GM18499 (cell line): ENCODE measurements around the gene COL25A1.

Experiments
- ATAC-seq: cut with Tn5 transposase; IDR thresholded peaks from one replicate; pipeline ENCODE4 v1.9.1; 2021; ENCODE audit warnings: moderate number of reproducible peaks; ENCODE audit not compliant: insufficient read depth, unreplicated experiment

Gene COL25A1

DNA sequence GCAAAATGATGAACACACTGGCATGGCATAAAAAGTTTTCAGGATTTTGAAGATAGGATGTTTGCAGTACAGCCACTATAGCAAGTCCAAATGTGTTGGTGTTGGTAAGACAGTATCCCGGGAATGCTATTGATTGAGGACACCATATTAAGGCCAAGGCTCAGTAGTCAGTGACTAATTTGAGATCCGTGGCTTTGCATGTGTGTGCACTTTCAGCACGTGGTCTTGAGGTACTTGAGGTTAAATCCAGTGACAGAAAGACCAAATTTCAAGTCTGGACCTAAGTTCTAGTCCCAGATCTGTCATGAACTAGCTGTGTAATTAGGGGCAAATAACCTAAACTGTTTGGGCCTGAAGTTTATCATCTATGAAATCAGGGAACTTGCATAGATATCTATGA lies 463.1 kb downstream of the COL25A1 start:
- ATAC-seq, result no peak

DNA sequence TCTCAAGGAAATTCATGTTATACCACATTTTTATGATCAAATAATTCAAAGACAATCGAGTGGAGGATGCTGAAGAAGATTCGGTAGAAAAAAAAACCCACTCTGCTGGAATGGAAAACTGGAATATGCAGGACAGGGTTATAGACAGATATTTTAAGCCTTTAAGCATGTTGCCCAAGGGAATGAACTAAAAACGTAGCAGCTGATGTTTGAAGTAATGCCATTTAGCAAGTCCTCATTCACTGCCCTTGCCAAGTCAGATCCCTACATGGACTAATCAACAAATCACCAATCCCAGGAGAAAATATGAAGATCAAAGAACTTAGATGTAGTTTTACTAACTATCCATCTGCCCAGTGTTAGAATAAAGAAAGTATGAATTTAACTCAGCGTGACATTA lies 464.0 kb downstream of the COL25A1 start:
- no peak for ATAC-seq

DNA sequence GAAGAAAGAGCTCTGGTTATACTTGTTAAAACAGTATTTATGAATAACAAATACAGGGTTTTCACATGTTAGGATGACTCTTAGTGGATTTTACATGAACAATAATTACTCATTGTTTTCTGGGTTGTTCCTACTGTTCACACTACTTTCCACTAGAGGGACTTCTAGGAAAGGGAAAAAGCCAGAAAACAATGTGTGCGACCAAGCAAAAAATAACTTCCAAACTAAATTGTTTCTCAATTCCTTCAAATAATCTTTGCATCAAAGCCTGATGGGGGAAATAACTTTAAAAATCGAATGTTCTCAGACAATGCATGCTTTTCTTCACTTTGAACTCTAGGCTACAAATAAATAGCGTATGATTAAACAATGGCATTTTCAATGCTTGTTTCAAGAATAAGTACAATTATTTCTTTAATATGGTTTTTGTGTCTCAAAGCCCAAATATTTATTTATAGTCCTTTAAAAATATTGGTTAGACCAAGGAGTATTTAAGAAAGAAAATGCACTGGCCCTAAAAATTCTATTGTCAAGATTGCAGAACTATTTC lies 467.5 kb downstream of the COL25A1 start:
- no peak for ATAC-seq

DNA sequence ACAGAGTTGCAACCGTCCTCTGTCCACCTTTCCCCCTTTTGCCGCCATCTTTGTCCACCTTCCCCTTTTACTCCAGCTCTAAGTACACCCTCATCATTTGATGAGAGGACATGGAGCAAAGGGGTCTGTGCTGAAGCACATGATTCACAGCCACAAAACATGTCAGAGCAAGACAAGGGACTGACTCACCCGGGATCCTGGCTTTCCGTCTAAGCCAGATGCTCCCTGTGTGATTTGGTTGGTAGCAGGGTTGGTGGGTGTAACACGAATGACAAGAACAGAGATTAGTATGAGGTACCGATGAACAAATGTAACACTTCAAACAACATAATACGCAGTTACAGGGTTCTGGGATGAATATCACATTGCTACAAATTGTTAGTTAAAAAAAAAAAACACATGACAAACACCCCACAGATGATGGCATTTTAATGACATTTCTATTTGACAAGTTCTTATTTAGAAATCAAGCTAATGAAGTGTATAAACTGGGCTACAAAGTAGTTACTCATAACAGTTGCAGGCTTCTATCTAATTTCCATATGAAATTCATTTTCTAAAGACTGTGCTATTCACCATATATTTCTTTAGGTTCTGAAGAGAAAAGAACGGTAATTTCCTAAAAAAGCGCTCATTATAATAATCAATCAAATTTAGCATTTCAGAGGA lies 468.2 kb downstream of the COL25A1 start:
- no peak for ATAC-seq

DNA sequence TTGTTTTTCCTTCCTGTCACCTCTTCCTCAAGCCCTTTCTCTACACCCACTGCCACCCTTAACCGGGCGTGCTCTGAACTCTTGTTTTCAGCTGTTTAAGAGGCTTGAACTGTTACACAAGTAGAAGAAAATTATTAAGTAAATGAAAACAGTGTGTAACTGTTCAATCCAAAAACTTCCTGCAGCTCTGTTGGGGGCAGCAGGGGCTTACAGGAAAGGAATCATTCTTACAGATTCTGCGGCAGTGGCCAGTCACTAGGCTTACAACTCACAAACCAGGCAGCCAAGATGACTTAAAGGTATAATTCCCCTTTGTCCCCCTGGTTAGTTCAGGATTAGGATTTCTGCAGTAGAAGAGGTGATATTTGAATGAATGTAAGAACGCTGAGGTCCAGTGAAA lies 469.4 kb downstream of the COL25A1 start:
- no peak for ATAC-seq

DNA sequence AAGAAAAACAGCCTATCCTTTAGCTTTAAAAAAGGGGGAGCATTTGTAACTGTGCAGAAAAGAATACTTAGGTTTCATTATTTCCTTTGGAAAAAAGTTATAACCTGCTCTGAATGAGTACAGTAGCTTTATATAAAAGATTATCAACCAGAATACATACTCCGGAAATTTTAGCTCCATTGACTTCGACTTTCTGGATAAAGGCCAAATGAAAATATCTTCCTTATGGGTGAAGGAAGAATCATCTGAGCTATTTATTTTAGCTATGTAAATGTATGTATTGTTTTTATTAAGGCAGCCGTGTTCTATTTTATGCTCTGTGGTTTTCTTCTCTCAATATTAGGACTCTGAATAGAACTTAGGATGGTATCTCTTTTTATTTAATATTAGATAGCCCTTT lies 470.6 kb downstream of the COL25A1 start:
- no peak for ATAC-seq

DNA sequence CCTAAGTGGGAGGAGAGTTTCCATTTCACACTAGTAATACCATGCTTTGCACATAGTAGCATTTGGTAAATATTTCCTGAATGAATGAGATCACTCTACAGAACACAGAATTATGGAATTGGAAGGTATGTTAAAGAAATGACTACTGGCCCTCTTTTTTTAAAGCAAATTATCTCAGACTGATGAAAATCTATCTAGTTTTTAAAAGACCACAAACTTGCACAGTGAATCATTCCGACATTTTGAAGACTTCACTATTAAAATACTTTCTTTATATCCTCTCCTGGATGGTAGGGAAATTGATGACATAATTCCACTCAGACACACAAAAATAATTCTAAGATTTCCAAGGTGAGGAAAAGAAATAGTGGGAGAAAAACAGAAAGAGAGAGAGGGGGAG lies 471.2 kb downstream of the COL25A1 start:
- ATAC-seq, result no peak

DNA sequence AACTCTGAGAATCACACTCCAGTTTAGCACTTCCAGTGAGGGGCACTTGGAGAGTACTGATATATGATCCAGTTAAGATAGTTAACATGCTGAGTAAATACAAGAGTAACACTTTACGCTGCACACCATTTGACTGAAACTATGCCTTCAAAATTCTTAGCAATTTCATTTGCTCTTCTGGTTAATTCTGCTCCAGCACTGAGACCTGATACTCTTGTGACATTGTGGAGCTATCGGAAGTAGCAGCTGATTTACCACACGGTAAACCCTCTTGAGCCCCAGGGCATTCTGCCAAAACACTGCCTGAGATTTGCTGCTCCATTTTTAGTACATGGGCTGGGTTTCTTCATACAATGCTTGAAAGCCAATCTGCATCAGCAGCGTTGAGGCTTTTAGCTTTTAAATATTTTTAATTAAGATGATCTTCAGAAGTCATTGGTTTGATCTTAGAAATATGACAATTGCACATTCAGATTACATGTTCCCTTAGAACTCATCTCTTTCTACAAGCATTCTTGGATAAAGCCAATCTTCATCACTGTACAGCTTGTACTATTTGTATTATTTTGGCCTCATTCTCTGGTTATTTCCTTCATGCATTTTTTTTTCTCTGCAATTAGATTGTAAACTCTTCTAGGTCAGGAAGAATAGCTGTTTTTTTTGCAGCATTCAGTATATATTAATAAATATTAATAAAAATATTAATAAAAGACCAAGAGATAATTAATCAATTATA lies 471.8 kb downstream of the COL25A1 start:
- peak; percentile 72 for ATAC-seq

DNA sequence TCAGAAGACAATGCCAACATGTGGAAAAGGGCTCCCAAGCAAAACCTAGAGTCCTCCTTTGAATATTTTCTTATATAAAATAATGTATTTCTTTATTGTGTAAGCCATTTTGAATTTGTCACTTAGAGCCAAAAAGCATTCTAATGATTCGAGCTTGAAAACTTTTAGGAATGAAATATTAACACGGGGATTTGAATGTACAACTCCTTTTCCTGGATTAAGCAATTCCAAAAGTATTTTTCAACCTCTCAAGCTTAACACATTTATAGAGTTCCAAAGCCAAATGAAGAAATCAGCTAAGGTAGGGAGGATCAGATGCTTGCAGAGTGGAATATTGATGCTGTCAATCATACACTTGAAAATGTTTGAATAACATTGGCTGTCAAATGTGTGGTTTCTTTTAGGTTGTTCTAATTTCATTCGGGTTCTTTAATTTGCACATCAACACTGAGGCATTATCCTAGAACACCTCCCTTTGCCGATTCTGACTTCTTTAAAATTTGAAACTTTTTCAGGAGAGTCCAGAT lies 472.4 kb downstream of the COL25A1 start:
- ATAC-seq, result no peak

DNA sequence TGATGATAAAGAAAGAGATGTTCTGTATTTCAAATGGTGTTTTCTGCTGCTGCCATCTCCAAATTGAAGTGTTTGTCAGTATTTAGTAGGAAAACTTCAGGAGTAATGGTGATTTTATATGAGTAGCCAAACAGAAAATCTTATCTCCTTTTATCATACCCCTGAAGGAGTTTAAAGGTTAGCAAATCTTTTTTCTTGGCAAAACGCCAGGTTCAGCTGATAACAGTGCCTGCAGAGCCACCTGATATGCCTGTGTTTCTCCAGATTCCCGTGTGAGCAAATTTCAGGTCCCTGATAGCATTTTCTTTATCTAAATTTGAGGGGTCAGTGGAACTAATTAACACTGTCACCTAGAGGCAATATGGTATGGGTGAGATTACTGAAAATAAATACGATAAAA lies 473.8 kb downstream of the COL25A1 start:
- no peak for ATAC-seq

DNA sequence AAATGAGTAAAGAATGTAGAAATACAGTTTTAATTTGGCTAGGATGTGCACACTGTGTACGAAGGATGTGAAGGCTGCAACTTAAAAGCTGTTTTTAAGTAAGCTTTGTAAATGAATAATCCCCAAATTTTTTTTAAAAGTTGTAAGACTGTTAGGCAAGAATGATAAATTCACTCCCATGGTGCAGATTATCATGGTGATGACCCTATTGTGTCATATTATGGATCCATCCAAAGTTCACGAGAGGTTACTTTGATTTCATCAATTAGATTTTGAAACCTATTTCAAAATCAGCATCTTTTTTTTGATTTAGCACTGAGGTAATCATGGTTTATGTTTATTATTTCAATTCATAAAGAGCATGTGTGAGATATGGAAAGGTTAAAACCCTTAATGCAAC lies 476.7 kb downstream of the COL25A1 start:
- no peak for ATAC-seq

DNA sequence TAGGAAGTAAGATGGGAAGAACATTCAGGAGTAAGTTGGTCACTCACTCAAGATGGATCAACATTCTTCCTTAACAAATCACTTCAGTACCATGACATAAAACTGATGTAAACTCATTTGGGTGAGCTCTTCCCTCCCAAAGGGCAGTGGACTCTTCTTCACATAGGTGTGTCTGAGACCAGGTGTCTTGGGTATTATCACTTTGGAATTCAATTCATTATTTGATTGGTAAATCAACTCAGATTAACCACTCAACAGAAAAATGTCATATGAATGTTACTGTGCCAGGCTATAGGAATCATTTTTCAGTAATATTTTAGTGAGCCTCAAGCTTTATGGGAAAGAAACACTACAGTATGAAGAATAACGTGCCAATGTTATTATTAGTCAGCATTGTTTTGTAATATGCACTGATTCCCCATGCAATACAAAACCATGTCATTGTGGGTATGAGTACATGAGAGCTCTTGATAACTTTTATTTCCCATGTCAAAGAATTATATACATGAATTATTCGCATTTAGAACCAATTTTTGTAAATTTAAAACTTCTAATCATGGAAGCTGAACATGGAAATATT lies 481.0 kb downstream of the COL25A1 start:
- no peak for ATAC-seq

DNA sequence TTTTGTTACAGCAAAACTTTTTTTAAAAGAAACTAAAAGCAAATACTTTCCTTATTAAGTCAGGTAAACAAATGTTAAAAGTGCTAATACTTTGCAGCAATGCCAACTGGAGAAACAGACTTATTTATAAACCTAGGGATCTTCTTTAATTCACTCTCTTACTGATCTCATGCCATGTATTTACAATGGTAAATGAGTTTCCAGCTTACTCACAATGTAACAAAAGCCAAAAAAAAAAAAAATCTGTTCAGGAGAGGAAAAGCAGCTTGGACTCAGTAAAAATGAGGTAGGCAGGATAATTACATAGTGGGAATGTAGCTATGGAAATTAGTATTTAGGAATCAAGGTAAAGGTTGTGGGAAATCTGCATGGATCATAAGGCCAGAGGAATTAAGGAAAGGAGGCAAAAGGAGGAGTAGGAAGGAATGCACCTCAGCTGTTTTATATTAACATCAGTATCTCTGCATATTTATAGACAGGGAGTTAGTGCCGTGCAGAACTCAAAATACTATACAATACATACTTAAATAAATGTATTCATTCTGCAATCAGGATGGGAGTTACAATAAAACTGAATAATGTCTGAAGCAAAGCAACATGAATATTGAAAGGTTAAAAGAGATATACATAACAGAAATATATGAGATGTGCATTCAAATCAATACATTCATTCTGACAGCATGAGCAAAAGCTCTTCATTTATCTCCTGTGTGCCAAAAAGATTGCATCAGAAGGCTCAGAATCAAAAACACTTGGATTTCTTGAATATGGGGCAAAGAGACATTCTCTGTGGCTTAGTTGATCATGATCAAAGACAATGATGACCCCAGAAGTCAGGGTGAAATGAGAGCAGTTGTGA lies 481.7 kb downstream of the COL25A1 start:
- ATAC-seq, result no peak

DNA sequence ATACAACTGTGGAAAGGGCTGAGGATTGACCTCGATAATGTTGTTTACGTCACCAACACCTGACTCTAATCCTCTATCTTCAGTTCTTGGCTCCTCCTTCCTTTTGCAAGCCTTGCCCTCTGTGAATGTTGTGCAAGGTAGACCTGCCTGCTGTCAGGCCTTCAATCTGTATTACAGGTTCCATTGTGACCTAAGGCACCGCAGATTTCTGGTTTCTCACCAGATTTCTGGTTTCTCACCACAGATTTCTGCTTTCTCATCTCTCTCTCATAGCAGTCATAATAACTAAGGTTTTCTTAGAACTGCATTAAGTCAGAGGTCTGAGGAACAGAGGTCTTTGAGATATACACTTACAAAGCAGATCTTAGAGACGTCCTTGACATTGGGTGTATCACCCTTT lies 488.1 kb downstream of the COL25A1 start:
- ATAC-seq, result no peak

DNA sequence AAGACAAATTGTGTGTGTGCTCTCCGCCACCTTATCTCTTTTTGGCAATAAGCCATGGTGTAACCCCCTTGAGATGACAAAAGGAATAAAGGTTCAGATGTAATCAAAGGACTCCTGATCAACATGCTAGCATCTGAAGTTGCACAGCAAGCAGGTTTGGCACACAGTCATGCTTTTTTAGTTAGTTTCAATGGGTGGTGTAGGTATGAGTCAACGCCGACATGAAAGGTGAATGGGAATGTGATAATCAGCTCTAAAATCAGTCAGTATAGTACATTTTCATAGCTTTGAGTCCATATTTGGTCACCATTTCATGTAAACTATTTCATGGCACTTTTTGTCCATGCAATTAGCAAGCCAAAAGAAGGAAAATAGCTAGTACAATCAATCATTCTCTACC lies 489.2 kb downstream of the COL25A1 start:
- no peak for ATAC-seq

DNA sequence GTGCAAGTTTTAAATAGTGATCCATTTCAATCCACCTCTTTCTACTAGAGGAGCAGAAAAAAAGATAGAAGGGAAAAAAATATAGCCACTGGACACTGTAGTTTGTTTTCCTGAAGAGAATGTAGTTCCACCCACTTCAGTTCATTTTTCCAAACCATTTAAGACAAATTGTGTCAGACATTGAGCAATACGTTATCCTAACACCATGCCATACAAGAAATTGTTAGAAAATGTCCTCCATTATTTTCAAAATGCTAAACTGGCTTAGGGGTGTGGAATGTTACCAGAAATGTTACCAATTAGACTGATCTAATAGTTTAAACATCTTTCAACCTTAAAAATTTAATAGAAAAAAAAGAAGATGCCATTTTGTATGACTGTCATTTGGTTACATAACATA lies 491.0 kb downstream of the COL25A1 start:
- ATAC-seq, result no peak

DNA sequence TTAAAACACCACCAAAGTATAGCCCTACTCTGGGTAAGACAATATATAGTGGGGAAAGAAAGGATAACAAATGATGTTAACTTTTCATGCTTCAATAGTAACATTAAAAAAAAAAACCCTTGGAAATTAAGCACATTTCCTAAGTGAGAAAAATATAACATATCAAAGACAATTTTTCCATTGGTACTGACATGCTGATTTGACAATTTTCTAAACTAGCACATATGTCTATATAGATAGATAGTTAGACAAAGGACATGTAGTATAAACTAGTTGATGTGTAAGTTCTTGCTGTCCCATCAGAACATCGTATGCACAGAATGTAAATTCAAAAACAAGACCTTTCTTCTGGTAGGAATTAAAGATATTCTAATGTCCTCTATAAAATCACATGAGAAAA lies 492.4 kb downstream of the COL25A1 start:
- no peak for ATAC-seq

DNA sequence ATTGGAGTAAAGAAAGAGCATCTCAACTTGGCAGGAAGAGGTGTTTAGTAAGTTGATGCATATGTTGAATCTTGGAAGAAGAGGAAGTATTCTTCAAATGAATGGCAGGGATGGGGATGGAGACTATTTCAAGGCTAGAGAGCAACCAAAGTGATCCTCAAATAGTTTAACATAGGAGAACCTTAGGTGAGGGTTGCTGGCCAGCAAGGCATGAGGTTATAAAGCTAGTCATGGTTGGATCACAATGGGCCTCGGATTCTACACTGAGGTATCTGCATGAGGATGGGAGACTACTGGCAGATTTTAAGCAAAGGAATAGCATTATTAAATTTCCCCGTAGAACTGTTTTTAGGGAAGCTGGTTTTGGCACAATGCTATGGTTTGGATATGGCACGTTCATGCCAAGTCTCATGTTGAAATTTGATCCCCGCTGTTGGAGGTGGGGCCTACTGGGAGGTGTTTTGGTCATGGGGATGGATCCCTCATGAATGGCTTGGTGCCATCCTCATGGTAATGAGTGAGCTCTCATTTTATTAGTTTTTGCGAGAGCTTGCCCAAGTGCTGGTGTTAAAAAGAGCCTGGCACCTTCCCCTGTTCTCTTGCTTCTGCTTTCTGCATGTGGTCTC lies 497.7 kb downstream of the COL25A1 start:
- no peak for ATAC-seq

DNA sequence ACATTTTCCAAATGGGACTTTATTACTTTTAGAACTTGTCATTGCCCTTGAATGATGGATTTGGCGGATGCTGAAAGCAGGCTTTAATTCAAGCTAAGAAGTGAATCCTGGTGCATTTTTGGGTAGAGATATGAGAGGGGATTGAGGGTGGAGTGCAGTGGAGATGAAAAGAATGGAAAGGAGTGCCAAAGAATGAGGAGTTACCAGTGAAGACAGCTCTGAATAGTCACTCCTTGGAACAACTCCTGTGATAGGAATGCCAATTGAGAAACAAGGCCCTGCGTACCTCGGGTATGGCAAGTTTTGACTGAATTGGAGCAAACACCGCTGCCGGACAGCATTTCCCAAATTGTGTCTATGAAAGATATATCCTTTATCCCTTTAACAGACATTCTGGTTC lies 503.2 kb downstream of the COL25A1 start:
- no peak for ATAC-seq

DNA sequence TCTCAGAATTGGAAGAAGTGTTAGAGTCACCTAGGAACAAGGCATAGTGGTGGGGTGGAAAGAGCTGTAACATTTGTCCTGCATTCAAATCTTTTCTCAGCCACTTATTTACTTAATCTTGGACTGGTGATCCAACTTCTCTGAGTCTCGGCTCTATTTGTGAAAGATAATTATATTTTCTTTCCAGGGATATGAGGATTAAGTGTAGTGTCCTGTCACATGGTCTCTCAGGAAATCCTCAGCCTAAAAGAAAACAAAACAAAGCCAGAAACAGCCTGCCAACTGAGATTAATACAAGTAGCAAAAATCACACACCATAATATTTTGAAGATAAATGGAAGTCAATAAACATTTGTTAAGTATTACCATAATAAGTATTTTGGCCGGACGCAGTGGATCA lies 506.3 kb downstream of the COL25A1 start:
- ATAC-seq, result no peak
